AG08395 (cell line): ENCODE data around the gene NCCRP1.
"Not testable (repeated sequence)": the region's sequence is repeated elsewhere in the genome, so short reads cannot be mapped to it uniquely, and the experiment has no call there.

Experiments
- DNase-seq: peaks from one replicate; pipeline ENCODE4 v3.0.0; 2012; ENCODE audit warnings: mixed read lengths, low spot score

NCCRP1 gene

DNA sequence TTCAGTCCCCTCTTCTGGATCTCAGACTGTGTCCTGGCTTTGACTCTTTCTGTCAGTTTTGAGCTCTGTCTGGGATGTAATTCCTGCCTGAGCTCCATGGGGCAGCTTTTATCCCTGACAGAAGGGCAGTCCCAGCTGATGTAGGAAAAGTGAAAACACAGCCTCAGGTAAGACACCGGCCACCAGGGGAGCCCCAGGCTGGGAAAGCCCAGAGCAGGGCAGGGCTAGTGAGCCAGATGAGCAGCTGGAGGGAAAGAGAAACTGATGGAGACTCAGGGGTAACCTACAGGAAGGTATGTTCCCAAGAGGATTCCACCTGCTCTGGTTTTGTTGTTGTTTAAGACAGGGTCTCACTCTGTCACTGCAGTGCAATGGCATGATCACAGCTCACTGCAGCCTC lies 48.4 kb downstream of the NCCRP1 start:
- not testable (repeated sequence) for DNase-seq

GRCh38 chr19:39246951-39247669 lies 50.3 kb downstream of the NCCRP1 start:
- DNase-seq: no peak

DNA sequence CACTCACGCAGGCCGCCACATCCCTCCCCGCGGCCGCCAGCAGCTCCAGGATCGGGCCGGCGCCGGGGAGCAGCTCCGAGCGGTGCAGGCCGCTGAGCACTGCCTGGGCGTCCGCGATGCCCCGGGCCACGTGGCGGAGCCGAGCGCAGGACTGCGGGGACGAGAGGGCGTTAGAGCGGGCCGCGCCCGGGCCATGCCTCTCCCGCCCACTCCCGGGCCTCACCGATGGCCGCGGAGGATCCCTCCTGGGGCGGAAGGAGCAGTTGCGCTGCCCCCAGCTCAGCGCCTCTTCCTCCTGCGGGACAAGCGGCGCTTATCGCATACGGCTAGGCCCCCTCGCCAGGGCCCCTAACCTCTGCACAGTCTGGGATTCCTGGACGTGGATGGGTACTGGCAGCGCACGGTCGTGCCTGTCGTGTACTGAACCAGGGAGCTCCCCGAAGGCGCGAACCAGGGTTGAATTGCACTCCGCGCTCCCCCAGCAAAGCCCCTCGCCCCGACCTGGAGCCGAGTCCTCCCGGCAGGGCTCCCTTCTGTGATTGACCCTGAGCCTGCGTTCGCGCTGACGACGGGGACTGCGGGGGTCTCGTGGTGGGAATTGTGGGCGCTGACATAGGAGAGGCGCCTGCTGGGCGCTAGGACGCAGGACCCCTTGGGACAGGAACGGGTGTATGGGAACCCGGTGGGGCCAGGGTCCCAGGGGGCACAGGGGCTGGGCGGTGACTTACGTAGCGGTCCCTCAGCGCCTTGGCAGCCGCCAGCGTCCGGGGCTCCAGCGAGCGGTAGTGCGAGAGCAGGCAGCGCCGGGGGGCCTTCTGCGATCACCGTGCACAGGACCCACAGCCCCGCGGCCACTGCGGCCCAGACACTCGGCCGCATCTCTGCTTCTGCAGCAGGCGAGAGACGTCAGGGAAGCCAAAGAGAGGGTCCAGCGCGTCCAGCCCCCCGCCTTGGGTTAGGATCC lies 51.2 kb downstream of the NCCRP1 start:
- DNase-seq: no peak

DNA sequence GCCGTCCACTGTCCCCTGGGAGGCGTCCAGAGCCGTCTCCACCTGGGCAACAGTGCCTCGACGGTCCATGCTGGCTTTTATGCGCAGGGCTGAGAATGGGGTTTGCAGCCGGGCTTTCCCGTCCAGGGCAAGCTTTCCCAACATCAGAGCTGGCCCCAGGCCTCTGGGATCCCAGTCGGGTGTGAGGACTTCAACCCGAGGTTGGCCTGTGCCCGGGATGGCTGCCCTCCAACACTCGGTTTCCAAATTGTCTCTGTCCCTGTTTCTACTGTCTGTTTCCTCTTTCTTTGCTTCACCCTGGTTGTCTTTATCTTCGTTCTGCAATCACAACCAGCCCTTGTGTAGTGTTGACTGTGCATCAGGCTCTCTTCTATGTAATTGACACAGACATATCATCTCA lies 52.0 kb downstream of the NCCRP1 start, which contains the start of gene IFNL4:
Gene IFNL4, minus strand, starts transcription at position 51 of the 400 bp plus-strand sequence.
- DNase-seq: no peak

GRCh38 chr19:39251081-39251480 lies 54.3 kb downstream of the NCCRP1 start:
- DNase-seq: no peak
